Activated CD8-positive, alpha-beta memory T cell treated with anti-CD3 and anti-CD28 coated beads for 48 hours (primary cell): ENCODE results near the gene FXYD4.

Source experiments
- DNase-seq, 3 experiments: peaks; one replicate each; pipeline ENCODE4 v3.0.0-alpha.2; 2020; ENCODE audit warnings: low read depth in 2 of 3, low spot score in 2 of 3

The FXYD4 gene

GRCh38 chr10:43394868-43395267 lies 23.4 kb downstream of the FXYD4 start:
- no peak for DNase-seq

- no peak for DNase-seq
Observed at GRCh38 chr10:43395571-43396060, 24.2 kb downstream of the FXYD4 start.

GRCh38 chr10:43396061-43396927 lies 24.9 kb downstream of the FXYD4 start:
- DNase-seq, result peak in 2 of 3 experiments; percentile 66 to 71

GRCh38 chr10:43396928-43397624 lies 25.6 kb downstream of the FXYD4 start:
- DNase-seq, result peak; percentile 70 to 79 (median 78)

GRCh38 chr10:43398939-43399319 lies 27.5 kb downstream of the FXYD4 start:
- no peak for DNase-seq

- no peak for DNase-seq
Observed at GRCh38 chr10:43399320-43400310, 28.2 kb downstream of the FXYD4 start.

- no peak for DNase-seq
Observed at GRCh38 chr10:43401627-43402026, 30.2 kb downstream of the FXYD4 start.

- DNase-seq, result no peak
Observed at GRCh38 chr10:43402176-43402575, 30.7 kb downstream of the FXYD4 start.

GRCh38 chr10:43402880-43403452 lies 31.5 kb downstream of the FXYD4 start:
- DNase-seq, result no peak

GRCh38 chr10:43403911-43404703 lies 32.7 kb downstream of the FXYD4 start:
- DNase-seq, result no peak

GRCh38 chr10:43404704-43405084 lies 33.3 kb downstream of the FXYD4 start:
- DNase-seq, result no peak

GRCh38 chr10:43407148-43407575 lies 35.7 kb downstream of the FXYD4 start:
- no peak for DNase-seq

GRCh38 chr10:43407576-43408330 lies 36.3 kb downstream of the FXYD4 start:
- peak; percentile 75 to 80 (median 79) for DNase-seq

- DNase-seq, result no peak
Observed at GRCh38 chr10:43408331-43408709, 36.9 kb downstream of the FXYD4 start.

- DNase-seq, result peak; percentile 85 to 94 (median 89)
Observed at GRCh38 chr10:43408710-43409384, 37.4 kb downstream of the FXYD4 start, which contains the start of gene HNRNPF. Gene HNRNPF, minus strand, starts transcription at chr10:43409186. Its CDS starts 21,302 bp downstream, at chr10:43387884.

GRCh38 chr10:43409385-43410109 lies 38.1 kb downstream of the FXYD4 start:
- DNase-seq, result no peak

GRCh38 chr10:43410345-43410744 lies 38.9 kb downstream of the FXYD4 start:
- no peak for DNase-seq

- DNase-seq, result no peak
Observed at GRCh38 chr10:43411536-43411935, 40.1 kb downstream of the FXYD4 start.
